Ishikawa (cell line): ENCODE measurements around the gene NDUFB1.

ENCODE experiments used
- CEBPB ChIP-seq: IDR thresholded peaks from 2 replicates; pipeline ENCODE4 v1.6.1; 2012
- CREB1 ChIP-seq: IDR thresholded peaks from 2 replicates; pipeline ENCODE4 v1.6.1; 2012; ENCODE audit warnings: low read depth
- EGR1 ChIP-seq: IDR thresholded peaks from 2 replicates; pipeline ENCODE4 v1.6.1; 2012
- EP300 ChIP-seq: IDR thresholded peaks from 2 replicates; pipeline ENCODE4 v1.6.1; 2012; ENCODE audit warnings: borderline replicate concordance
- FOXM1 ChIP-seq: IDR thresholded peaks from 2 replicates; pipeline ENCODE4 v1.6.1; 2012; ENCODE audit warnings: low read depth, borderline replicate concordance
- MAX ChIP-seq: IDR thresholded peaks from 2 replicates; pipeline ENCODE4 v1.6.1; 2012
- NFIC ChIP-seq: IDR thresholded peaks from 2 replicates; pipeline ENCODE4 v1.6.1; 2012
- RAD21 ChIP-seq: IDR thresholded peaks from 2 replicates; pipeline ENCODE4 v1.6.1; 2012; ENCODE audit warnings: low read depth
- REST ChIP-seq: IDR thresholded peaks from 2 replicates; pipeline ENCODE4 v1.6.1; 2012; ENCODE audit warnings: low read depth, mild to moderate bottlenecking
- TAF1 ChIP-seq: IDR thresholded peaks from 2 replicates; pipeline ENCODE4 v1.6.1; 2012; ENCODE audit warnings: low read depth, mild to moderate bottlenecking
- TCF12 ChIP-seq: IDR thresholded peaks from 2 replicates; pipeline ENCODE4 v1.6.1; 2012; ENCODE audit warnings: low read depth
- TEAD4 ChIP-seq: IDR thresholded peaks from 2 replicates; pipeline ENCODE4 v1.6.1; 2012
- YY1 ChIP-seq: IDR thresholded peaks from 2 replicates; pipeline ENCODE4 v1.6.1; 2012; ENCODE audit warnings: low read depth
- ZBTB7A ChIP-seq: IDR thresholded peaks from 2 replicates; pipeline ENCODE4 v1.6.1; 2012; ENCODE audit warnings: low read depth

- TF ChIP-seq RAD21 = no peak
- TF ChIP-seq NFIC = no peak
- TF ChIP-seq REST = no peak
- TF ChIP-seq TEAD4 = no peak
- no peak for TF ChIP-seq MAX
- TF ChIP-seq ZBTB7A = no peak
- no peak for TF ChIP-seq TAF1
- no peak for TF ChIP-seq EGR1
- no peak for TF ChIP-seq YY1
- TF ChIP-seq CEBPB = no peak
- no peak for TF ChIP-seq CREB1
- TF ChIP-seq FOXM1 = no peak
- TF ChIP-seq EP300 = no peak
- no peak for TF ChIP-seq TCF12
These were observed 40.0 kb upstream of the NDUFB1 start for GRCh38 chr14:92161521-92161920.
